Astrocyte (in vitro differentiated cells and primary cell): ENCODE measurements around the gene MAGI1.

Experiments
- CTCF ChIP-seq: IDR thresholded peaks from 2 replicates; pipeline ENCODE4 v1.5.1; 2011; ENCODE audit warnings: low read depth, mild to moderate bottlenecking, inconsistent platforms, low read length, moderate library complexity; ENCODE audit not compliant: insufficient read depth
- EZH2 ChIP-seq: IDR thresholded peaks from 2 replicates; pipeline ENCODE4 v1.6.1; 2012; ENCODE audit warnings: mild to moderate bottlenecking, low read length, inconsistent platforms; ENCODE audit not compliant: insufficient read depth

- no peak for TF ChIP-seq CTCF
- no peak for TF ChIP-seq EZH2
Measured at GRCh38 chr3:65562447-65562846, 476.3 kb downstream of the MAGI1 start.
